HG02571 (cell line): ENCODE data around the gene GALNT10.

Source experiments
- ATAC-seq: cut with Tn5 transposase; IDR thresholded peaks from one replicate; pipeline ENCODE4 v1.9.1; 2021; ENCODE audit warnings: mild to moderate bottlenecking, moderate library complexity; ENCODE audit not compliant: unreplicated experiment

Gene GALNT10

DNA sequence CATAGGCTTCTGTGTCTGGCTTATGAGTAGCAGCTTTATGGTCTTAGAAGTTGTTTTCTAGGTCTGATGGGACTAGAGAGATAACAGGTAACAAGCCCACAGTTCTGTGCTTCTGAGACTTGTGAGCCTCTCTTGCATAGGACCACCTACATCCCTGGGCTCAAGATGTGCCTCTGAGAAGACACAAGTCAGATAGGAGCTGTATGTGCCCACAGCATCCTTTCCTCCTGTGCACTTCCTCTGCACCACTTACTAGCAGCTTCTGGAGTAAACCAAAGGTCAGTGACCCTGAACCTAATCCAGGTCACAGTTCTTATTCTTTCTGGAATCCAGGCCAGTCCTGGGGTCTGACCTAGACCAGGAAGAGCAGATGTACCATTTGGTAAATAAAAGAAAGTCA lies 40.0 kb downstream of the GALNT10 start:
- ATAC-seq: no peak

DNA sequence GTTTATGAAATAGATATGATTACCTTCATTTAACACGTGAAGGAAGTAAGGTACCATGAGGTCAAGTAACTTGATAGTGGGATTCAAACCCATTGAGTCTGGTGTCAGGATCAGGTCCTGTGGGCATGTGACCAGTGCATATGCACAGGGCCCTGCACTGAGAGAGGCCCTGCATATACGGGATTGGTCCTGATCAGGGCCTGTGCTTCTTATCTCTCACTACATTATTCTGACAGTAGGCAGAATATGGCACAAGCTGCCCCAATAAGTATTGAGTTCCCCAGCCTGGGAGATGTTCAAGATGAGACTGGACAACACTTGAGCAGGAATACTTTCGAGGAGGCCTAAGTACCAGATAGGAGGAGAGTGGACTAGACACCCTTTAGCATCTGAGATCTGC lies 44.0 kb downstream of the GALNT10 start:
- no peak for ATAC-seq

DNA sequence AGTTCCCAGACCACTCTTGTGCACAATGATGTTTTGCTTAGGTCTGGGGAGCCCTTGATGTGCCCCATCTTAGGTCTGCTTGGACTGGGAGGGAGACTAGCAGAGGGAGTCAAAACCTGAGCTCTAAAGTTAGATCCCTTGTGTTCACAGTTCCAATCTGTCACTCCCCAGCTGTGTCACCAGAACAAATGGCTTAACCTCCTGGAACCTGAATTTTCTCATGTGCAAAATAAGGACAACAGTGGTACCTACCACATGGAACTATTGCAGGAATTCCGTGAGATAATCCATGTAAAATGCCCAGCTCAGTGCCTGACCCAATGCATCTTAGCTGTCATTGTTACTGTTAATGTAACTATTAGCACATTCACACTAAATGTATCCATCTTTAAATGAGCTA lies 45.5 kb downstream of the GALNT10 start:
- ATAC-seq: no peak

DNA sequence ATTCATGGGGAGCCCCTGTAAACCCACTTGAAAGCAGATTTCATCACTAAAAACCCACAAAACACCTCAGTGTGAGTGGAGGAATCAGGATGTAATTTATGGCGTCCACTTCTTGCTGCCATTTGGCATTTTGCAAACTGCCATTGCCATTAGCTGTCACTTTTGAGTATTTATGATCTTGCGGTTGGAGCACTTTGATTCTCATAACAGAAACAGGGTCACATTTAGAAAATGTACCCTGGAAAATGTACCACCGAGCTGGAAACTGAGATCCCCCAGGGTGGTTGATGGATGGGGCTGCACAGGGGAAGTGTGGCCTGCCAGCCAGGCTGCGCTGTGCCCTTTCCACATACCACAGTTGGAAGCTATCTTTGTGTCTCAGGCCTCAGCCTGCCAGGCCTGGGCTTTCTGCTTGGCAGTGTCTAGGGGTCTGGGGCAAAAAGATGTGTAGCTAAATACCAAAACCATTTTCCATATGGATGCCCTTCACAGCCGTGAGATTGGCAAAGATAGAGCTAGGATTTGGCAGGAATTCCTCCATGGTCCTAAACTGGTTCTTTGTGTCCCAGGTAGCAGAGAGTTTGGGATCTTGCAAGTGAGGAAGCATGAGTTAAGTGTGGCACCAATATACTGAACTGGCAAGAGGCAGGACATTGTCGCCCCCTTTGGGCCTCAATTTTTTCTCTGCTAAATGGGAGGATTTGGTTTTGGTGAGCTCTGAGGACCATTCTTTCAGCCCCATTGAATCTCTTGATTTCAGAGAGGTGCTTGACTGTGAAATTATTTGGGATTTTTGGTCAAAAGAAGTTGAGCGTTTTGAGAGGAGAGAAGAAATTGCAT lies 46.2 kb downstream of the GALNT10 start:
- ATAC-seq: no peak

DNA sequence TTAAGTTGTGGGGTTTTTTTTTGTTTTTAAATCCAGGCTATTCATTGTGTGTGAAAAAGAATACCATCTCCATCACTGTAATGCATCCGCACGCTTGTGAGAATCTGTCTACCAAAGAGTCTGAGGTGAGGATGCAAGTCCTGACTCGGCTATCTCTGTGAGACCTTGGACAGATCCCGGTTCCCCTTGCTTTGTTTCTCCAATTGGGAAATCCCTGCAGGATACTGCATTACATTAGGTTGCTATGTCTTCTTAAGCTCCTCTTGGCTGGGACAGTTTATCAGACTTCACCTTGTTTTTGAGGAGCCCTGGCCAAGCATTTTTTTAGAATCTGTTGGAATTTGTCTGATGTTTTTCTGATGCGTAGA lies 46.8 kb downstream of the GALNT10 start:
- no peak for ATAC-seq

DNA sequence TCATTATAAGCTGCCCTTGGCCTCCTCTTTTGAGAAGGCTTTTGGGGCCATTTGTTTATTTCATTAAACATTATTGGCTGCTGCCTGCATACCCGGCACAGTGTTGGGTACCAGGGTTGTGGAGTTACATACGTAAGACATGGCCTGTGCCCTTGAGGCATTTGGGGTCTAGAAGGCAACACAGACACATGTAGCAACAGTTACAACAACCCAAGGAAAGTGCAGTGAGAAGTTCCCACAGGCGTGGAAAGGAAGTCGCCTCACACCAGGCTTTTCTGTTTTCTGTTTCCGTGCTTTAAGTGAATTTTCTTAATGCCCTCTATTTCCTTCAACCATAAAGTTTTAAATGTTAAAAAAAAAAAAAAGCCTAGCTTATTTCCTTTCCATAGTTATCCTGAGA lies 47.4 kb downstream of the GALNT10 start:
- ATAC-seq: no peak

DNA sequence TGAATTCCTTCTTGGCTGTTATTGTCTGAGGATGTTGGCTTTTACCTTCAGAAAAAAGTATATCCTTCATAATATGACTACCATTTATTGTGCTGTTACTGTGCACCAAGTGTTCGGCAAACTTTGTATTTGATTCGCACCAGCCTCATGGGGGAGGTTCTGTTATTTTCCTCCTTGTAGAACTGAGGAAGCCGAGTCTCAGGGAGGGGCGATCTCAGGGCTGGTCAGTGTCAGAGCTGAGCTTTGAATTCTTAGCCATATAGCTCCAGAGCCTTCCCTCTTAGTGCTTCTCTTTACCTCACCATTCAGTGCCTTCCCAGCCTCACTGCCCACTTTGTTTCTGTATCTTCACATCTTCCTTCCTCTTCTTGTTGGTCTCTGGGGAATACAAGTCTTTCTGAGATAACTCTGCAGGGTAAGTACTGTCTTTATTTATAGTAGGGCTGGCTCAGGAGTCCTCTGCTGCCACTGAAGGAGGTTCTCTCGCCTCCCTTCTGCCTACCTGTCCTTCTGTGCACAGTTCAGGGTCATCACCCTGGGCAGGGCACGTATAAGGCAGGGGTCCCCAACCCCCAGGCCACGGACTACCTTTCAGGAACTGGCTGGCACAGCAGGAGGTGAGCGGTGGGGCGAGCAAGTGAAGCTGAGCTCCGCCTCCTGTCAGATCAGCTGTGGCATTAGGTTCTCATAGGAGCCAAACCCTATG lies 48.4 kb downstream of the GALNT10 start:
- peak; percentile 60 for ATAC-seq

DNA sequence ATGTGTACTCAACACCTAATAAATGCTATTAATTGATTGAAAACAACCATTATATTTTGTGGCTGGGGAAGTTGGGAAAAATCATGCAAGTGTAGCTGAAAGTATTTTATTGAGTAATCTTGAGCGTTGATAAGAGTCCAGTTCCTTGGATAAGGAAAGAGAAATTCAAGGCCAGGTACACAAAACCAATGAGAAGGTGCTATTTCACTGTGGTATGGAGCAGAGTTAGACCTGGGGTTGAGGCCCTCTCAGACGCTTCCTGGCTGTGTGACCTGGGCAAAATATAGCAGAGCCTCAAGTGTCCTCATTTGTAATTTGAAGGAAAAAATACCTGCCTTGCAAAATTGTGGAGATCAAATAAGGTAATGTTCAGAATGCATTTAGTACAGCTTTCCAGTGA lies 50.1 kb downstream of the GALNT10 start:
- ATAC-seq: no peak

DNA sequence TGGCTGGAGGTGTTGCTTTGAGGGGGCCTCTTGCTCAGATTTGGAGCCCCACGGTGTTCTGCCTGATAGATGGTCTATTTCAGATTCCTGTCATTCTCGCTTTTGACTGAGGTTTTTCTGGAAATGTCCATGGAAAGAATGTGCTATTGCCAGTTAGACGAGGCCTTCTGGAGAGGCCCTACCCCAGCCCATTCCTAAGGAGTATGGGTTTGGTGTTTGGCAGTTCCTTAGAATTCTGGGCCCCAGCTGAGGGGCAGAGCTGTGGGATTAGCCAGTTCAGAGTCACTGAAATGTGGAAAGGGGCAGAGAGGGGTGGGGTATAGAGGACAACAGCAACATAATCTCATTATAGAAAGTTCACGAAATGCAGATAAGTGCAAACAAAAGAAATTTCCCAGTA lies 50.5 kb downstream of the GALNT10 start:
- ATAC-seq: no peak

DNA sequence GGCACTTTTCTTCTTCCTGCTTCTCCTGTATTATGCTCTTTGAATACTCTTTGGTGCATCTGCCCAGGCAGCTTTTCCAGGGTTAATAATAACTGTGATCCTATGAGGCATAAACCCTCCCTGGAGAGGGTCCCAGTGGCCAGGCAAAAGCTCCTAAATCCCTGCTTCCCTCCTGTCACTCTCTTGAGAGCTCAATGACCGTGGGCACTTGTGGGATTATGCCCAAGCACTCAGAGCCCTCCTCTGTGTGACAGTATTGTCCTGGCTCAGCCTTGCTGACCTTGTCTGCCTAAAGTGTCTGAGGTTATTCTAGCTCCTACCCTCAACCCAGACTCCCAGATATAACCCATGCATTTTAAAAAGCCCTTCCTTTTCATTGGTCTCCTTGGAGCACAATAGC lies 51.9 kb downstream of the GALNT10 start:
- ATAC-seq: no peak

DNA sequence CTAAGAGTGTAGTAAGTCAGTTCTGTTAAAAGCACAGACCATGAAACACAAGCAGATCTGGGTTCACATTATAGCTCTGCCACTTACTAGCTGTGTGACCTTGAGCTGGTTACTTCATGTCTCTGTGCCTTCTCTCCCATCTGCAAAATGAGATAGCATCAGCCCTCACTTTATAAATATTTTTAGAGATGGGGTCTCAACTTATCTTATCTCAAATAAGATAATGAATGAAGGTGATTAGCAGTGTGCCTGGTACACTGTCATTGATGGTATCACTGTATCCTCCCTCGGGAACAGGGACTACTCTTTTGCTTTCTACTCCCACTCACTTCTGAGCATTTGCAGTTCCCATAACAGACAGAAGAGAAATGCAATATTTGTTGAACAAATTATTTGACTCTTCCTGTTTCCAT lies 52.4 kb downstream of the GALNT10 start:
- peak; percentile 41 for ATAC-seq

DNA sequence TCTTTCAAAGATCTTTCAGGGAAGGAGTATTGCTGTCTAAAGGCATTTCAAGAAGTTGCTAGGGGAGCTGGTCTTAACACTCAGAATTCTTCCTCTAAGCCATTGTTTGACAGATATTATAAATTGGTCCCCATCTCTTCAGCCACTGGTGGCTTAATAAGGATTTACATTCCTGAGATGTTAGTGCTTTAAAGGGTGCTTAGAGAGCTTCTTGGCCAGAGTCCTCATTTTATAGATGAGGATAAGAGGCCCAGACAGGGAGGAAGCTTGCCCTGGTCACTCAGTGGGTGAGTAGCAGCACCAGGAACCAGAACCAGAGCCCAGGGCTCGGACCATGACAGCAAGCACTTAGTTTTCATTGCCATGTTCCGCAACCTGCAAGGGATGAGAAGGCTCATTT lies 53.2 kb downstream of the GALNT10 start:
- no peak for ATAC-seq

DNA sequence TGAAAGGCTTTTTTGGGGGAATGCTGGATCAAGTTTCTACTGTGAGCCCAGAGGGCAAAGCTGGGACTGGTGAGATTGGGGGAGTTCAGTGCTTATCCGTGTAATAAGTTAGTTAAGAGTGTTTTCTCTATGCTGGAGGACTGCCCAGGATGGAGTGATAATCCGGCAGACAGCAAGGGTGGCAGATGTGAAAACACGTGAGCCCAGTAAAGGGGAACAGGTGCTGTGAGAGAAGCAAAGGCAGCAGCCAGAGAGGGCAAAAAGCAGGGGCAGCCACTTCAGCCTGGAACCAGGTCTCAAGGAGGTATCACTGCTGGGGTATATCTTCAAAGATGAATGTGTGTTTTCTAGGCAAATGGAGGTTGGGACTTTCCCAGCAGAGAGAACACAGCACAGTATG lies 53.9 kb downstream of the GALNT10 start:
- no peak for ATAC-seq

DNA sequence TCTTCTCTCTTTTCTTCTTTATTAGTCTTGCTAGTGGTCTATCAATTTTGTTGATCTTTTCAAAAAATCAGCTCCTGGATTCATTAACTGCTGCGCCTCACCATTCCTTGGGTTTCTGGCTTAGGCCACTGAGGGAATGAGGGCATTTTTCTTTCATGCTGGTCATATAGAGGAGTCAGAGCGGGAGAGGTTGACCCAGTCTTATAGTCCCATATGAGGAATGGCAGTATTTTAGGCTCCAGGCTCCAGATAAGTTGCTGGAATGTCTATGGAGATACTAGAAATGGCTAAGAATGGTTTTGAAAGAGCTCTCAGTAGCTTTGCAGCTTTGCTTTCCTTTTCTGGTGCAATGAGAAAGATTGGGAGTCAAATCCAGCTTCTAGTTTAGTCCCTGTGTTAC lies 58.2 kb downstream of the GALNT10 start:
- no peak for ATAC-seq

DNA sequence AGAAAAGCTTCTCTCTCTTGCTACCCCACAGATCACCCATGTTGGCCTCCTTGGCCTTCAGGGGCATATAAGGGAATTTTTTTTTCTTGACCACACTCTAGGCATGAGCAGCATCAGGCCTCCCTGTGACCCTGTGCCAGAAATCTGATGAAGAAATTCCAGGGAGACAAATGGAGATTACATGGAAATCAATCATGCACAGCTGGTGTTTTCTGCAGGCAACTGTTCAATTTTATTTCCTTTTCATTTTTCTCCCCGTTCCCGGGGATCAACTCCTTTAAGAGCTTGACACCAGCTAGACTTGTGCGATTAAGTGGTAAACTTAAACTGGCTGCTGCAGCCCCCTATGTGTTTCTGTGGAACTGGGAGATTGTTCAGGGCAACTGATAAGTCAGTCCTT lies 59.3 kb downstream of the GALNT10 start:
- ATAC-seq: no peak

DNA sequence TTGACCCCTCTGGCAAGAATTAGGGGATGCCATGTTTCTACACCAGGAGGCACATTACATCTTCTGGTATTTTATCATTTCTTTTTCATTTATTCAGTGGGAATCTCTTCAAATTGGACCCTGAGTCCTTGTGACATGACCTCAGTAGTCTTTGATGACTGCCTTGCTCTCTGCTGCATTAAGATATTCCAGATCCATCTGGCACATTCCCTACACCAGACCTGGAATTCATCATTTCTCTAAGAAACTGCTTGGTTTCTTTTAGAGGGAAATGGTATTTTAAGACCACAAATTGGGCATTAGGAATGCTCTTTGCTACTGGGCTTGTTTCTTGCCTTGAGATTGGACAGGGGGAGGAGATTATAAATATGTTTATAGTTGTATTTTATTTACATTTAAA lies 61.0 kb downstream of the GALNT10 start:
- ATAC-seq: no peak

DNA sequence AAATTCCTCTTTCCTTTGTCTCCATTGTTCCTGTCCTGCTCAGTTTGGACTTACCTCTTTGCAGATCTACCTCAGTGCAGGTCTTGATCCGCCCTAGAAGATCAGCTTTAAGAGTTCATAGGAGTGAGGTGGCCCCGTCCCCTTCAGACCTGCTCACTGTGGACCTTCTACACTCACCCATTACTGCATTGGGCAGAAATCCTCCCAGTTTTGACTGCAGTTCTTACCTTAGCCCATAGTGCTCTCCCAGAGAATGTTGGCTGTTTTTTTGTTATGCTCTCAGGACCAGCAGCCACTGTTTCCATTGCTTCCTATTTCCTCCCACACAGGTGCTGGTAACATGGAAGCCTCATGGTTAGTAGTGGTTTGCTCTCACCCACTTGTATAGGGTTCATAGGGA lies 63.3 kb downstream of the GALNT10 start:
- no peak for ATAC-seq

DNA sequence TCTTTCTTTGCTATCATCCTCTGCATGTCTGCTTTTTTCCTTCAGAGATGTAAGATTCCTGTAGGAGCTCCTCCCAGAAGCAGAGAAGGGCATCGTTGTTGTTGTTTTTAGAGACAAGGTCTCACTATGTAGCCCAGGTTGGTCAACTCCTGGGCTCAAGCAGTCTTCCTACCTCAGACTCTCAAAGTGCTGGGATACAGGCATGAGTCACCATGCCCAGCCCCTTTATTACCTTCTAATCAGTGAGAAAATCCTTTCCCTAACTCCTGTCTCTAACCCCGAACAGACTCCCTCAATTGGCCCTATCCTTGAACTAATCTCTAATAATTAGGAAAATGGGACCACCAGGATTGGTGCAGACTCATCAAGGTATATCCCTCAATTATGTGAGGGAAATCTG lies 64.4 kb downstream of the GALNT10 start:
- no peak for ATAC-seq

DNA sequence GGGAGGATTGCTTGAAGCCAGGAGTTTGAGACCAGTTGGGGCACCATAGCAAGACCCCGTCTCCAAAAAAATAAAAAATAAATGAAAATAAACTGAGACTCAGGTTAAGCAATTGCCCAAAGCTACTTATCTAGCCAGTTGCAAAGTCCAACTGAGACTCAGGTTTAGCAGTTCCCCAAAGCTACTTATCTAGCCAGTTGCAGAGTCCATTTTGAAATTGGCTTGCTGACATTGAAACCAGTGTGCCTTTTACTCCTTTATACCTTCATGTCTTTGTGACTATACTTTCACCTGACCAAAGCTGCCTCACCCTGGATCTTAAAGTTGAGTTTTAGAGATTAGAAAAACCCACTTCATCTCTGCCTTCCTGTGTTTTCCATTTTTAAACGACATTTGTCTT lies 66.5 kb downstream of the GALNT10 start:
- ATAC-seq: no peak

DNA sequence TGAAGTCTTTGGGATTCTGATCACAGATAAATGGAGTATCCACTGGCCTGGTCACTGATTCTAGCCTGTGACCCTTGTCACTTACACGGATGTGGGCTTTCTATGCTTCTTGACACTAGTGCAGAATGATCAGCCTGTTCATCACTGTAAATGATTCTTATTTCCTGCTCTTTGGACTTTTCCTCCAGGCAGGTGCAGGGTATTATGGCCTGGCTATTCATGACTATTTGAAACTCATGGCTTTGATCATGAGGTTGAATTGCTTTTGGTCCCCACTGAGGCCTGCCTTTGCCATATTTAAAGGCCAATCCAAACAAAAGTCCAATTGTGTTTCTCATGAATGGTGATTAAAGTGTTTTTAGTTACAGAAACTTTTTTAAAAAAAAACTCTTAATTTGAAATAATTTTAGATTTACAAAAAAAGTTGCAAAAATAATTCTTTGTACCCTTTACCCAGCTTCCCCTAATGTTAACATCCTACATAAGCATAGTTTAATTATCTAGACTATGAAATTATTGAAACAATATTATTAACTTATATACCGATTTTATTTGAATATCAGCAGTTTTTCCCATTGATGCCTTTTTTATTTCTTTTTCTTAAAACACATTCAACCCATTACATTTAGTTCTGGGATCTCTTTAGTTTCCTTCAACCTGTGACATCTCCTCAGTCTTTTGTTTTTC lies 68.1 kb downstream of the GALNT10 start:
- ATAC-seq: no peak

DNA sequence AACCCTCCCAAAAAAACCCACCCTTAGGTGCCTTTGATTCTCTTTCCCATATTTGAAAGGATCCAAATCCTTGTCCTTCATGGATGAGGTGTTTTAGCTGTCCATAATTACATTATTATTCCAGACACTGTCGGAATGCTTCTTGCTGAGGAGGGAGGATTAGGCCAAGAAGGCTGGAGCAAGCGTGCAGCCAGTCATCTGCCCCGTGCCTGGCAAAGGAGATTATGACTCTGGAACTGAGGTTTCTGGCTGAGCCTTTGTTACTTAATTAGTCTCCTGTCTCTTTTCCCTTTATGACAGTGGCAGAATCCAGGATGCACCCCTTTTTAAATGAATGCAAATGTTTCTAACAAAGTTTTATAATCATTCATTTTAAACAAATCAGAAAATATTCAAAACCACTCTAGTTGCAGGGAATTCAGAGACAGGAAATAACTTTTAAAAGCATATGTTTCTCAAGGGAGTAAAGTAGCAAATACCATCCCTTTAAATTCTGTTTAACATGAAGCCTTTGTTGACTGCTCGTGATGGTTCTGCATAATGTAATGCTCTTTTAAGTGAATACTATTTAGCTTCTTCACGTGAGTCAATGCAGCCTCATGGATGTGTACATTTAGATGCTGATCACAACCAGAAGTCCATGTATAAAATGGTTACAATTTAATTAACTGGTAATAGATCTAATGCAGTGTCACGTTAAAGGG lies 69.8 kb downstream of the GALNT10 start:
- ATAC-seq: no peak
